BJ (cell line): ENCODE results near the gene ZBTB46. TPM values are rescaled to one million over a fixed set of nuclear protein-coding genes. Genes with fewer than 3 reads are reported as not detected.

ENCODE experiments used
- CTCF ChIA-PET: fragments of 350-600 bp; formaldehyde crosslinking; extraction: SDS; loops from one replicate; lab custom pipeline; 2021; ENCODE audit warnings: antibody characterized with exemption, inconsistent platforms; lab: Yijun Ruan, JAX
- POLR2A ChIA-PET: fragments of 300-600 bp; sonication (Branson Sonifier 250); formaldehyde crosslinking; extraction: SDS; loops from one replicate; lab custom pipeline; 2021; ENCODE audit warnings: antibody characterized with exemption; lab: Charles Lee
- DNase-seq: peaks from one replicate; pipeline ENCODE4 v3.0.0-alpha.2; 2011; ENCODE audit warnings: low read depth
- H3K27me3 ChIP-seq: 2 replicates; pipeline ENCODE4 v1.6.0; 2011; ENCODE audit warnings: low read length; ENCODE audit not compliant: control insufficient read depth, insufficient read depth
- H3K36me3 ChIP-seq: 2 replicates; pipeline ENCODE4 v1.5.1; 2011; ENCODE audit warnings: low read length; ENCODE audit not compliant: control insufficient read depth, insufficient read depth
- H3K4me3 ChIP-seq: 2 replicates; pipeline ENCODE4 v1.5.1; 2011; ENCODE audit warnings: low read depth, mild to moderate bottlenecking, control low read depth, low read length
- CTCF ChIP-seq: IDR thresholded peaks from 2 replicates; pipeline ENCODE4 v1.5.1; 2011; ENCODE audit warnings: low read depth, mild to moderate bottlenecking, control low read depth, inconsistent platforms, low read length, moderate library complexity; ENCODE audit not compliant: insufficient read depth
- polyA plus RNA-seq: library from polyadenylated mRNA; depleted of rRNA; stranded (reverse); fragments of >200 nt; gene quantifications from 2 replicates; pipeline ENCODE4 v1.2.3, GENCODE V29; 2011

Gene ZBTB46
- polyA plus RNA-seq, 1 experiment = 0.32 TPM

- POLR2A ChIA-PET = no interaction called here
- H3K4me3 ChIP-seq = no peak overlapping the region
- H3K27me3 ChIP-seq = peaks cover 2% of the 10 kb centered on the region
- TF ChIP-seq CTCF = peak; percentile 49
- no peak for DNase-seq
- no peaks in the 10 kb centered on the region for H3K36me3 ChIP-seq
- CTCF ChIA-PET = interaction anchor here (0.8 to 1.5 kb wide), 2 partner anchors 27 to 46 kb away, joined by 3 to 5 read pairs; partner anchors contain the start of gene TPD52L2
Measured at GRCh38 chr20:63819224-63819921, 11.7 kb downstream of the ZBTB46 start.

GRCh38 chr20:63815615-63816253, 15.3 kb downstream of the ZBTB46 start:
- TF ChIP-seq CTCF = no peak
- DNase-seq = no peak
- ChIA-PET POLR2A (no interaction called here), CTCF (interaction anchor here (1.3 kb wide), 1 partner anchor 29 kb away, joined by 3 read pairs; no protein-coding TSS in a partner anchor)
- no peaks in the 10 kb centered on the region for H3K36me3 ChIP-seq
- H3K4me3 ChIP-seq = no peak overlapping the region
- H3K27me3 ChIP-seq = peaks cover 2% of the 10 kb centered on the region; the same call in 1 of the 2 replicates

- H3K4me3 ChIP-seq = no peak overlapping the region
- CTCF ChIA-PET = no interaction called here
Measured at GRCh38 chr20:63814891-63815614, 16.0 kb downstream of the ZBTB46 start.

GRCh38 chr20:63811491-63811875, 19.6 kb downstream of the ZBTB46 start:
- H3K36me3 ChIP-seq = no peaks in the 10 kb centered on the region
- no peak for DNase-seq
- H3K27me3 ChIP-seq = no peaks in the 10 kb centered on the region
- TF ChIP-seq CTCF = no peak
- H3K4me3 ChIP-seq = no peak overlapping the region
- CTCF ChIA-PET = no interaction called here
- POLR2A ChIA-PET = no interaction called here

More at GRCh38 chr20:63814891-63815614, 16.0 kb downstream of the ZBTB46 start:
- peaks cover 2% of the 10 kb centered on the region; the same call in 1 of the 2 replicates for H3K27me3 ChIP-seq
- no peak for TF ChIP-seq CTCF
- H3K36me3 ChIP-seq = no peaks in the 10 kb centered on the region
- POLR2A ChIA-PET = no interaction called here
- DNase-seq = no peak
